GM21381 (cell line): Measurements from ENCODE around the gene HMCN2.

Experiments used
- ATAC-seq: cut with Tn5 transposase; IDR thresholded peaks from one replicate; pipeline ENCODE4 v1.9.1; 2021; ENCODE audit warnings: mild to moderate bottlenecking, moderate library complexity; ENCODE audit not compliant: unreplicated experiment

Gene HMCN2

GRCh38 chr9:130362691-130363090 lies 97.1 kb downstream of the HMCN2 start:
- ATAC-seq, result no peak

- ATAC-seq, result no peak
Observed at GRCh38 chr9:130363755-130364404, 98.3 kb downstream of the HMCN2 start.

GRCh38 chr9:130364619-130365322 lies 99.2 kb downstream of the HMCN2 start:
- no peak for ATAC-seq

- no peak for ATAC-seq
Observed at GRCh38 chr9:130365323-130365721, 99.8 kb downstream of the HMCN2 start.

GRCh38 chr9:130366072-130366471 lies 100.5 kb downstream of the HMCN2 start:
- no peak for ATAC-seq

- ATAC-seq, result no peak
Observed at GRCh38 chr9:130366888-130367550, 101.5 kb downstream of the HMCN2 start.

GRCh38 chr9:130368631-130369103 lies 103.1 kb downstream of the HMCN2 start:
- ATAC-seq, result no peak

- no peak for ATAC-seq
Observed at GRCh38 chr9:130370226-130370625, 104.7 kb downstream of the HMCN2 start.

GRCh38 chr9:130371196-130371966 lies 105.8 kb downstream of the HMCN2 start:
- ATAC-seq, result no peak

- no peak for ATAC-seq
Observed at GRCh38 chr9:130372057-130372456, 106.5 kb downstream of the HMCN2 start.

GRCh38 chr9:130373679-130374325 lies 108.2 kb downstream of the HMCN2 start:
- no peak for ATAC-seq

- ATAC-seq, result no peak
Observed at GRCh38 chr9:130377612-130378011, 112.1 kb downstream of the HMCN2 start.

- ATAC-seq, result no peak
Observed at GRCh38 chr9:130378875-130379648, 113.5 kb downstream of the HMCN2 start.

GRCh38 chr9:130379649-130379970 lies 114.0 kb downstream of the HMCN2 start:
- ATAC-seq, result no peak

GRCh38 chr9:130380920-130381469 lies 115.4 kb downstream of the HMCN2 start:
- no peak for ATAC-seq

GRCh38 chr9:130381660-130382059 lies 116.1 kb downstream of the HMCN2 start:
- ATAC-seq, result no peak

GRCh38 chr9:130382096-130382495 lies 116.5 kb downstream of the HMCN2 start:
- no peak for ATAC-seq

GRCh38 chr9:130382636-130383349 lies 117.2 kb downstream of the HMCN2 start:
- no peak for ATAC-seq

- ATAC-seq, result no peak
Observed at GRCh38 chr9:130383350-130383715, 117.8 kb downstream of the HMCN2 start.
